NB4 (cell line): Measurements from ENCODE around the gene ASMT.

Experiments
- DNase-seq: peaks from one replicate; pipeline ENCODE4 v3.0.0; 2010; ENCODE audit warnings: low read depth
- H3K4me3 ChIP-seq: one replicate; pipeline ENCODE4 v1.5.1; 2011; ENCODE audit warnings: mild to moderate bottlenecking, low read depth, low read length, moderate library complexity
- MYC ChIP-seq: IDR thresholded peaks from 2 replicates; pipeline ENCODE4 v1.6.1; 2011; ENCODE audit warnings: low read depth, low read length
- POLR2A ChIP-seq: IDR thresholded peaks from 2 replicates; pipeline ENCODE4 v1.6.1; 2011; ENCODE audit warnings: mild to moderate bottlenecking; ENCODE audit not compliant: insufficient read length; ENCODE audit errors: extremely low read depth
- TF ChIP-seq, protein P1 (sequence below): IDR thresholded peaks from one replicate; pipeline ENCODE4 v1.5.1; 2012; ENCODE audit warnings: low read depth, low read length
- TF ChIP-seq, protein P2 (sequence below): IDR thresholded peaks from 2 replicates; pipeline ENCODE4 v1.6.1; 2011; ENCODE audit warnings: low read depth, low read length

Gene ASMT

DNA sequence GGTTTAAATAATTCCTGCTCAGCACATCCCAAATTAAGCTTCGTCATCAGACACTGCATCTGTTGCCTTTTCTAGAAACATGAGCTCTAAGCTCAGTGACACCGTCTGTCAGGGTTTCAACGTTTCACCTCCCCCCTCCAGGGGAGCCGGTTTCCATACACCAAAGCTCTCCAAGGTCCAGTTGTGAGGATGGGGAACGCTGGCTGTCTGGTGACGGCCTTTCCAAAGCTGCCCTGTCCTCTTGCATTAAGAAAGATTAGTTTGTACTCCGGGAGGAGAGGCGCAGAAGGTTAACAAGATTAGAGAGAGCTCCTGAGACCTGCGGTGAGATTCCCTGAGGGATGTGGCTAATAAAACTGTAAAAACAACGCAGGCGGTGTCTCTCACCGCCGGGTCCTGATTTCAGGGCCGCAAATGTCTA, 43.2 kb downstream of the ASMT start:
- peak overlapping the region; percentile 32 for H3K4me3 ChIP-seq
- DNase-seq, result peak; percentile 42
- TF ChIP-seq MYC (no peak), POLR2A (peak; percentile 4)

DNA sequence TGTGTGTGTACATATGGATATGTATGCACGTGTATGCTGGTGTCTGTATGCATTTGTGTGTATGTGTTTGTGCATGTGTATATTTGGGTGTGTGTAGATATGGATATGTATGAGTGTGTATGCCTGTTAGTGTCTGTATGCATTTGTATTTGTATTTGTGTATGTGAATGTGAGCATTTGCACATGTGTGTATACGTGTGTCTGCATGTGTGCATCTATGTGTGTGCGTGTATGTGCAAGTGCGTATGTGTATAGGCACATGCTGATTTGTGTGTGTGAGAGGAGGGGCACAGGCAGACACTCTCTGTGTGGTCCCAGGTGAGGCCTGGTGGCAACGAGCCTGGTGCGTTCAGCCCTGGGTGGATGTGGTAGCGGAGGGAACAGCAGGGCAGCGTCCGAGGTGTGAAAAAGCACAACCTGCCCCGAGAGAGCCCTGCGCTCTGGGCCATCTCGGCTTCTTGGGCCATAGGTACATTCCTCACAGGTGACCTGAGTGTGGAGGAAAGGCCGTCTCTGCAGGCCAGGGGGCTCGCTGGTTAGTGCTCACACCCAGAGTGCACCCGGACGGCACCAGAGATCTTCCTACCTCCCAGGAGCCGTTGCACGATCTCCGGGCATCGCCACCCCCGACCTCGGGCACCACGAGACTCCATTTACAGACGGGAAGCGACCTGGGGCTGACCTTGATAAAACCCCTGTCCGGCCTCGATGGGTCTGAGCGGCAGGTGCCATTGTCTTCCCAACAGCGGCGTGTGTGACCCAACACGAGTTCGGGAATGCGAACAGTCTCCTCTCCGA, 45.0 kb downstream of the ASMT start:
- H3K4me3 ChIP-seq, result no peak overlapping the region
- TF ChIP-seq, protein P1, sequence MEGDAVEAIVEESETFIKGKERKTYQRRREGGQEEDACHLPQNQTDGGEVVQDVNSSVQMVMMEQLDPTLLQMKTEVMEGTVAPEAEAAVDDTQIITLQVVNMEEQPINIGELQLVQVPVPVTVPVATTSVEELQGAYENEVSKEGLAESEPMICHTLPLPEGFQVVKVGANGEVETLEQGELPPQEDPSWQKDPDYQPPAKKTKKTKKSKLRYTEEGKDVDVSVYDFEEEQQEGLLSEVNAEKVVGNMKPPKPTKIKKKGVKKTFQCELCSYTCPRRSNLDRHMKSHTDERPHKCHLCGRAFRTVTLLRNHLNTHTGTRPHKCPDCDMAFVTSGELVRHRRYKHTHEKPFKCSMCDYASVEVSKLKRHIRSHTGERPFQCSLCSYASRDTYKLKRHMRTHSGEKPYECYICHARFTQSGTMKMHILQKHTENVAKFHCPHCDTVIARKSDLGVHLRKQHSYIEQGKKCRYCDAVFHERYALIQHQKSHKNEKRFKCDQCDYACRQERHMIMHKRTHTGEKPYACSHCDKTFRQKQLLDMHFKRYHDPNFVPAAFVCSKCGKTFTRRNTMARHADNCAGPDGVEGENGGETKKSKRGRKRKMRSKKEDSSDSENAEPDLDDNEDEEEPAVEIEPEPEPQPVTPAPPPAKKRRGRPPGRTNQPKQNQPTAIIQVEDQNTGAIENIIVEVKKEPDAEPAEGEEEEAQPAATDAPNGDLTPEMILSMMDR, result no peak
- no peak for TF ChIP-seq MYC
- TF ChIP-seq POLR2A, result no peak
- TF ChIP-seq, protein P2, sequence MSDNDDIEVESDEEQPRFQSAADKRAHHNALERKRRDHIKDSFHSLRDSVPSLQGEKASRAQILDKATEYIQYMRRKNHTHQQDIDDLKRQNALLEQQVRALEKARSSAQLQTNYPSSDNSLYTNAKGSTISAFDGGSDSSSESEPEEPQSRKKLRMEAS, result no peak

DNA sequence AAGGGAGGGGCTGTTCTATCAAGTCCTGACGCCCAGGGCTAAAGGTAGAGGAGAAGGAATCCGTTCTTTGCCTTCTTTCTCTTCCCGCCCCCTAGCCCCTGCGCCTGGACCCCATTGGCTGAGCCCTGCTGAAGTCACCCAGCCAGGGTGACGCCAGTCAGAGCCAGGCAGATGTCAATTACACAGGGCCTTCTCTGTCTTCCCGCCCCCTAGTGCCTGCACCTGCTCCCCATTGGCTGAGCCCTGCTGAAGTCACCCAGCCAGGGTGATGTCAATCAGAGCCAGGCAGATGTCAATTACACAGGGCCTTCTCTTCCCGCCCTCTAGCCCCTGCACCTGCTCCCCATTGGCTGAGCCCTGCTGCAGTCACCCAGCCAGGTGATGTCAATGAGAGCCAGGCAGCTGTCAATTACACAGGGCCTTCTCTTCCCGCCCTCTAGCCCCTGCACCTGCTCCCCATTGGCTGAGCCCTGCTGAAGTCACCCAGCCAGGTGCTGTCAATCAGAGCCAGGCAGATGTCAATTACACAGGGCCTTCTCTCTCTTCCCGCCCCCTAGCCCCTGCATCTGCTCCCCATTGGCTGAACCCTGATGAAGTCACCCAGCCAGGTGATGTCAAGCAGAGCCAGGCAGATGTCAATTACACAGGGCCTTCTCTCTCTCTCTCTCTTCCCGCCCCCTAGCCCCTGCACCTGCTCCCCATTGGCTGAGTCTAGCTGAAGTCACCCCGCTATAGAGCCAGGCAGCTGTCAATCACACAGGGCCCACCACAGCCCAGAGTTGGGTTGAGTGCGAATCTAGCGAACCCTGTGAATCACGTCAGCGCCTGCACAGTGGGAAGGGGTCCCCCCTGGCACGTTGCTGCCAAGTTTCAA, 46.4 kb downstream of the ASMT start:
- H3K4me3 ChIP-seq, result peak overlapping the region; percentile 63
- TF ChIP-seq, protein P1, result no peak
- TF ChIP-seq POLR2A (no peak), MYC (no peak; the same call in 1 of the 2 replicates)
- TF ChIP-seq, protein P2, result no peak

More for the DNA sequence above, 45.0 kb downstream of the ASMT start:
- DNase-seq, result no peak

DNA sequence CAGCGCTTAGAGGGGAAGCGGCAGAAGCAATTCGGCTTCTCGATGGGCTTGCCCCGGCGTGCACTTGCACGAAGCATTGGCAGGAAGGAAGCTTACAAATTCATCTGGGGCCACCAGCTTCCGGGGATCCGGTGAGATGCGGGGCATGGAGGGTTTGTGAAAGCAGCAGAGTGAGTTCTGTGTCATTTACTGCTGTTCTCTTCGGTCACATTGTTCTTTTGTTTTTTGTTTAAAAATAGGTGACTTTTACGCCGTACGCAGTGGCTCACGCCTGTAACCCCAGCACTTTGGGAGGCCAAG, 47.0 kb downstream of the ASMT start:
- peak overlapping the region; percentile 63 for H3K4me3 ChIP-seq
- DNase-seq, result no peak
- TF ChIP-seq, protein P1, result no peak
- TF ChIP-seq, protein P2, result peak; percentile 45; the same call in 1 of the 2 replicates

More for the DNA sequence above, 46.4 kb downstream of the ASMT start:
- peak; percentile 89 for DNase-seq

DNA sequence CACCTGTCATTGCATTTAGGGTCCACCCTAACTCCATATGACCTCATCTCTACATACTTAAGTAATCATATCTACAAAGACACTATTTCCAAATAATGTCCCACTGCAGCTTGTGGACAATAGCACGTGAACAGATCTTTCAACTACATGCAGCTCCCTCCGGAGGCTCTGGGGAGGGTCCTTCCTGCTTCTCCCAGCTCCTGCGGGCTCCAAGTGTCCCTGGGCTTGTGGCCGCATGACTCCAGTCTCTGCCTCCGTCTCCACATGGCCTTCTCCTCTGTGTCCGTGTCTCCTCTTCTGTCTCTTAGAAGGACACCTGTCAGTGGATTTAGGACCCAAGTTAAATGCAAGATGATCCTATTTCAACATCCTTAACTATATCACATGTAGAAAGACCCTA, 52.7 kb downstream of the ASMT start:
- TF ChIP-seq POLR2A, result no peak
- TF ChIP-seq, protein P2, result no peak
- TF ChIP-seq, protein P1, result no peak
- TF ChIP-seq MYC, result no peak
- H3K4me3 ChIP-seq, result no peak overlapping the region
- no peak for DNase-seq

DNA sequence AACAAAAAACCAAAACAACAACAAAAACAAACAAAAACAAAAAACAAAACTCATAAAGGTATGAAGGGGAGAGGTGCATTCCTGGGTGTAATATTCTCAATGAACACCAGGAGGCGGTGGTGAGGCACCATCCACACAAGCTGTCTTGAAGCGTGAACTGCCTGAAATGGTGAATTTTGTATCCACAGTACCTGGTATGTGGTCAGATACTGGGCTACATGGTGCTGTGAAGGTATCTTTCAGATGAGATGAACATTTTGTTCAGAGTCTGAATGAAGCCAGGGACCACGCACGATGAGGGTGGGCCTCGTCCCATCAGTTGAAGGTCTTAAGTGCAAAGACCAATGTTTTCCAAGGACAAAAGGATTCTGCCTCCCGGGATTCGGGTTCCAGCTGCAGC, 58.5 kb downstream of the ASMT start:
- DNase-seq, result peak; percentile 49
- H3K4me3 ChIP-seq, result no peak overlapping the region
- TF ChIP-seq MYC, result no peak
- TF ChIP-seq, protein P1, result peak; percentile 54
